ENCODE data around the gene UBAC1. TPM values are rescaled to one million over a fixed set of nuclear protein-coding genes. Genes with fewer than 3 reads are reported as not detected.

UBAC1 gene
- total and polyA plus RNA-seq, 9 of the 15 experiments (the other 6 are each of a cell fraction or from before 2014, with no cell fraction given), result 94.0 to 399 (median 228) TPM

GRCh38 chr9:135951889-135952663 lies 9.1 kb downstream of the UBAC1 start (continued):
- peak; percentile 90 for TF ChIP-seq RREB1 (CRISPR knock-in tag; IDR thresholded peaks at IDR 0.05)
- peak; percentile 58 for TF ChIP-seq TAF1 (IDR thresholded peaks at IDR 0.05; ENCODE audit: control insufficient read depth, extremely low read depth, insufficient read depth, low read length, severe bottlenecking)
- TF ChIP-seq ZNF239 (CRISPR knock-in tag; IDR thresholded peaks at IDR 0.05), result peak; percentile 47; the same call in 1 of the 2 replicates
- TF ChIP-seq BHLHE40 (IDR thresholded peaks at IDR 0.05; ENCODE audit: low read length), result peak; percentile 92
- no peak for TF ChIP-seq SFPQ (IDR thresholded peaks at IDR 0.05; ENCODE audit: low read depth, low read length)
- no peak for TF ChIP-seq ILF3 (IDR thresholded peaks at IDR 0.05; ENCODE audit: borderline replicate concordance)
- no peak for TF ChIP-seq RBBP5 (IDR thresholded peaks at IDR 0.05; ENCODE audit: borderline replicate concordance, insufficient read depth, low read length, poor library complexity, severe bottlenecking)
- TF ChIP-seq ZBTB1 (CRISPR knock-in tag; IDR thresholded peaks at IDR 0.05; ENCODE audit: borderline replicate concordance, low read depth), result peak; percentile 59; the same call in 1 of the 2 replicates
- no peak for TF ChIP-seq ZNF699 (CRISPR knock-in tag; IDR thresholded peaks at IDR 0.05; ENCODE audit: insufficient replicate concordance)
- no peak for TF ChIP-seq SIRT6 (IDR thresholded peaks at IDR 0.05; ENCODE audit: low read depth, low read length)
- no peak for TF ChIP-seq NCOR1 (IDR thresholded peaks at IDR 0.05)
- no peak for TF ChIP-seq STAG1 (CRISPR knock-in tag; IDR thresholded peaks at IDR 0.05; ENCODE audit: borderline replicate concordance)
- TF ChIP-seq TAF9B (IDR thresholded peaks at IDR 0.05; ENCODE audit: partially characterized antibody), result no peak
- TF ChIP-seq ZNF354B (CRISPR knock-in tag; IDR thresholded peaks at IDR 0.05), result no peak
- TF ChIP-seq FOXK1 (CRISPR knock-in tag; IDR thresholded peaks at IDR 0.05; ENCODE audit: borderline replicate concordance), result peak; percentile 65; the same call in 1 of the 2 replicates
- no peak for TF ChIP-seq KAT8 (IDR thresholded peaks at IDR 0.05; ENCODE audit: low read depth)
- TF ChIP-seq CREM (IDR thresholded peaks at IDR 0.05; ENCODE audit: low read depth), result peak; percentile 90
- no peak for TF ChIP-seq SNIP1 (IDR thresholded peaks at IDR 0.05; ENCODE audit: low read depth)
- TF ChIP-seq PPARD (CRISPR knock-in tag; IDR thresholded peaks at IDR 0.05), result no peak
